Stomach (tissue), 4 donors: ENCODE results near the gene WTAP.

Source experiments
- EP300 ChIP-seq: sonication (generic); formaldehyde crosslinking; IDR thresholded peaks from one replicate; pipeline ENCODE4 v1.6.1; 2017; ENCODE audit warnings: antibody characterized with exemption
- POLR2A ChIP-seq, 4 donors: fragments of 450-650 bp; IDR thresholded peaks; one replicate each; pipeline ENCODE4 v1.6.1; 2016; ENCODE audit warnings: antibody characterized with exemption in 4 of 4, control low read depth in 2 of 4, mild to moderate bottlenecking in 1 of 4, moderate library complexity in 1 of 4
- TF ChIP-seq, protein P1 (sequence below), 7 experiments: fragments of 450-650 bp in 4 of 7; fragments of 200-600 bp in 3 of 7; sonication (generic) in 3 of 7; IDR thresholded peaks; one replicate each; pipeline ENCODE4 v1.5.1; 2016 to 2019; ENCODE audit warnings: antibody characterized with exemption in 7 of 7, control low read depth in 2 of 7, mild to moderate bottlenecking in 1 of 7

DNA sequence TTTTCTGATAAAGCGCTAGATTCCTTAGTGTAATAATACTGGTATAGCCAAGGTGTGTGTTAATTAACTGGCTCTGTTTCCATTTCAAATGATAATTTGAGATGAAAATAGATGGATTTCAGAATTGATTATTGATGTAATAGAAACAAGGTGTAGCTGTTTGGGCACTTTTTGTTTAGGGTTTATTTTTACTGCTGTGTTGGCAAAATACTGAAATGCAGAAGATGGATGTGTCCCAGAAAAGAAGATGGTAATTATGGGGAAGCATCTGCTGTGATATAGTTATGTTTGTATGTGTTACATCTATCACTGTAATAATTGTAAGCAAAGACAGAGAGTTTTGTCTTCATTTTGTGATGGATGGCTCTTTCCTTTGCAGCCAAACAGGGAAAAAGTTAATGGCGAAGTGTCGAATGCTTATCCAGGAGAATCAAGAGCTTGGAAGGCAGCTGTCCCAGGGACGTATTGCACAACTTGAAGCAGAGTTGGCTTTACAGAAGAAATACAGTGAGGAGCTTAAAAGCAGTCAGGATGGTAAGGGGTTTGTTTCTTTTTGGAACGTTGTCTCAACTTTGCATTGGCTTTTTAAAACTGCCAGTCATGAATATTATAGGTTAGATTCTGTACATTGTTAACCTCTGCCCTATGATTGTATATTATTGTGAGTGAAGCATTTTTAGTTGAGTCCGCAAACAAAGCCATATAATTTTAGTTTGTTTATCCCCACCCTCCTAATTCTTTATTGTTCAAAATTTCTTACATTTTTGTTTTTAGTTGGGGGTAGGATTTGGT lies 26.0 kb downstream of the WTAP start:
- TF ChIP-seq, protein P1, sequence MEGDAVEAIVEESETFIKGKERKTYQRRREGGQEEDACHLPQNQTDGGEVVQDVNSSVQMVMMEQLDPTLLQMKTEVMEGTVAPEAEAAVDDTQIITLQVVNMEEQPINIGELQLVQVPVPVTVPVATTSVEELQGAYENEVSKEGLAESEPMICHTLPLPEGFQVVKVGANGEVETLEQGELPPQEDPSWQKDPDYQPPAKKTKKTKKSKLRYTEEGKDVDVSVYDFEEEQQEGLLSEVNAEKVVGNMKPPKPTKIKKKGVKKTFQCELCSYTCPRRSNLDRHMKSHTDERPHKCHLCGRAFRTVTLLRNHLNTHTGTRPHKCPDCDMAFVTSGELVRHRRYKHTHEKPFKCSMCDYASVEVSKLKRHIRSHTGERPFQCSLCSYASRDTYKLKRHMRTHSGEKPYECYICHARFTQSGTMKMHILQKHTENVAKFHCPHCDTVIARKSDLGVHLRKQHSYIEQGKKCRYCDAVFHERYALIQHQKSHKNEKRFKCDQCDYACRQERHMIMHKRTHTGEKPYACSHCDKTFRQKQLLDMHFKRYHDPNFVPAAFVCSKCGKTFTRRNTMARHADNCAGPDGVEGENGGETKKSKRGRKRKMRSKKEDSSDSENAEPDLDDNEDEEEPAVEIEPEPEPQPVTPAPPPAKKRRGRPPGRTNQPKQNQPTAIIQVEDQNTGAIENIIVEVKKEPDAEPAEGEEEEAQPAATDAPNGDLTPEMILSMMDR (IDR thresholded peaks at IDR 0.05) = no peak
- TF ChIP-seq POLR2A (IDR thresholded peaks at IDR 0.05) = no peak
- no peak for TF ChIP-seq EP300
